ENCODE data around the gene ZNF57.
"Not testable (repeated sequence)": the region's sequence is repeated elsewhere in the genome, so short reads cannot be mapped to it uniquely, and the experiment has no call there.

Gene ZNF57

GRCh38 chr19:2902590-2903218 lies 2.0 kb downstream of the ZNF57 start:
- DNase-seq, result no peak

- DNase-seq, result not testable (repeated sequence)
Observed at GRCh38 chr19:2903326-2903725, 2.6 kb downstream of the ZNF57 start.

GRCh38 chr19:2905918-2906519 lies 5.3 kb downstream of the ZNF57 start:
- DNase-seq, result no peak

DNA sequence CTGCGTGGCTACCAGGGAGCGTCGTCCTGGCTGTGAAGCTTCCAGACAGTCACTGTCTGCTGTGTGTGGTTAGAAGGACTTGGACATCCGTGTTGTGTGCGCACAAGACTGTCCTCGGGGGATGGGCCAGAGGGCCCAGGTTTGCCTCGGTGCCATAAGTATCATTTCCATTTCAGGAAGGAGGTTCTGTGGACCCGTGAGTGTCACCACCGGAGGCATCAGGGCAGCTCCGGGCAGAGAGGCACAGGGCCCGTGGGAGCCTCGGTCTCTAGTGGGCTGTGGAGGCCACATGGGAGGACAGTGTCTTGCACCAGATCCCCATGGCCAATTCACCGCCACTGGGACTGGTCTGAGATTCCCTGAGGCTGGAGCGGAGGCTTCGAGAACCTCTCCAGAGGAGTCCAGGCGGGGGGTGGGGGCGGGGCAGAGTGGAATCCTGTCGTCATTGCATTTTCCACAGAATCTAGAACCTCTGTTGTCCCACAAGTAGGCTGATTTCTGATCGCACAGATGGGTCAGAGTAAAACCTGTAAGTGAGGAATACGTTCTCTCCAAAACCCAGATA lies 6.0 kb downstream of the ZNF57 start:
- no peak for DNase-seq

DNA sequence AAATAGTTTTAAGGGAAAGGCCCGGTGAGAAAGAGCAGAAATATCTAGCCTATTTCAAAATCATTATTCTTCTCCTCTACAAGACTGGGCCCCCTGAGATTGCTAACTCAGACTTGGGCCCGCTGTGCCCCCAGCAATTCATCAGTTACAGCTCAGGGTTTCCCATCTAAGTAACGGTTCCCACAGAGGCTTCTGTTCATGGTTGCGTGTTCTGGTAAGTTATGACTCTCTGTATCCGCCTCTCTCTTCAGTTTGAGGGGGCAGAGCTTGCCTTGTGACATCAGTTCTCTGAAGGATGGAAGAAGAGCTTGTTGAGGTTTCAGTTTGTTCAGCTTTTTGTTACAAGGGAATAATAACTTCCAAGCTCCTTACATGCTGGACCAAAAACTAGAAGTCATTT lies 11.6 kb downstream of the ZNF57 start:
- no peak for DNase-seq

- DNase-seq, result no peak
Observed at GRCh38 chr19:2917275-2918184, 16.8 kb downstream of the ZNF57 start.

DNA sequence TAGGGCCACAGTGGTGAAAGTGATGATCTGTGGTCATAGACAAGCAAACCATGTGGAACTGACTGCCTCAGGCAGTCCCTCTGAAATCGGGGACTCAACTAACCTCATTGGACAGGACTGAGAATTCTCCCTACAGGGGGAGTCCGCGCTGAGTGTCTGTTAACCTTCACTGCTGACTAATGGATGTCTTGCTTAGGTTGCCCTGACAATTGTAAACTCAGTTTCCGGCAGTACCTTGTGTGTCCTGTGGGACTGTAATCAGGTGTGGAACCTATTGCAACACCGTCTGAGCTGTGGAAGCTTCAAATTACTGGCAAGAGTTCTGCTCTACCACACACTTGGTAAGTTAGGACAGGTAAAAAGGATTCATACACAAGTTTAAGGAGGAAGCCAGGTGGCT lies 22.3 kb downstream of the ZNF57 start:
- no peak for DNase-seq

- DNase-seq, result no peak
Observed at GRCh38 chr19:2923510-2923909, 22.8 kb downstream of the ZNF57 start.

DNA sequence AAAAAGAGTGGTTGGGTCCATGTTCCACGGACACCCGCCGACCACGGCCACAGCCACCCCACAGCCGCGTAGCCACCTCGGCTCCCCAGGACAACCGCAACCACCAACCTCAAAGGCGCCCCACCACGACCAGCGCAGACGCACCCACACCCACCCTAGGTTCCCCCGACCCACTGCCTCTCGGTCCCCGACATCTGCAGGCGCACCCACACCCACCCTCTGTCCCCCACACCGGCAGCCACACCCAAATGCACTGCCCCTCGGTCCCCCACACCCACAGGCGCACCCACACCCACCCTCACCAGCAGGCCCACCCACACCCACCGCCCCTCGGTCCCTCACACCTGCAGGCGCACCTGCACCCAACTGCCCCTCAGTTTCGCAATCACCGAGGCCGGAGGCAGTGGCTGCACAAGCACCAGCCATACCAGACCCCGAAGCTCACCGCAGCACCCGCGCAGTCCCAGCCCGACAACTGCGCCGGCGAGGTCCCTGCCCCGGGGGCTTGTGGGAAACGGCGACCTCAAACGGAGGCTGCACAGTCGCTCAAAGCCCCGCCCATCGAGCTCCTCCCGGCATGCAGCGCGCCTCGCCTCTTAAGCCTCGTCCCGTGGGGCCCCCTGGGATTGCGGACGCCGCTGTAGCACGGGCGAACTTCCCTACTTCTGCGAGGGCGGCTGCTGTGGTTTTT lies 25.8 kb downstream of the ZNF57 start:
- DNase-seq, result no peak

GRCh38 chr19:2927032-2927430 lies 26.3 kb downstream of the ZNF57 start:
- no peak for DNase-seq

GRCh38 chr19:2933490-2933910 lies 32.8 kb downstream of the ZNF57 start:
- DNase-seq, result no peak

- DNase-seq, result not testable (repeated sequence)
Observed at GRCh38 chr19:2935863-2936262, 35.1 kb downstream of the ZNF57 start.

DNA sequence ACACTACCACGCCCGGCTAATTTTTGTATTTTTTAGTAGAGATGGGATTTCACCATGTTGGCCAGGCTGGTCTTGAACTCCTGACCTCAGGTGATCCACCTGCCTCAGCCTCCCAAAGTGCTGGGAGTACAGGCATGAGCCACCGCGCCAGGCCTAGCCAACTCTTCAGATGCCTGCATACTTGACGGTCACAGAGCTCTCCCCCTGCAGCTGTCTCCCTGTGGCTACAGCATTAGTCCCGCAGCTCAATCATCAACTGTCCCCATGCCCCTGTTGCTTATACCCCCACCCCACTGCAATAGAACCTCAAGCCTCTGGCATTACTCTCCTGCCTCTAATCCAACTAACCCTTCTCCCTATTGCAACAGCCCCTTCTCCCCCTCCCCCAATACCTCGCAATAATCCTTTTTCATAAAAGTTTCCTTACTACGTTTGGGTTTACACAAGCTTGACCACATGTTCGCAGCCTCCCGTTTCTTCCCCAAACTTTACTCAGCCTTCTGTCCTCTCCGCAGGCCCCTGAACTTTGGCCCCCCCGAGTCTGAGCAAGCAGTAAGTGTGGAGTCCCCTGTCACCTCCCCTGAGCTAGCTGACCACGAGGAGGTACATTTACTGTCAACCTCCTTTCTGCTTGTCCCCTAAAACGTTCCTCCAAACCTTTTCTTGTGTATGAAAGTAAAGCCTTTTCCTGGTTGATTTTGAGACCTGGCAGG lies 42.4 kb downstream of the ZNF57 start:
- no peak for DNase-seq

DNA sequence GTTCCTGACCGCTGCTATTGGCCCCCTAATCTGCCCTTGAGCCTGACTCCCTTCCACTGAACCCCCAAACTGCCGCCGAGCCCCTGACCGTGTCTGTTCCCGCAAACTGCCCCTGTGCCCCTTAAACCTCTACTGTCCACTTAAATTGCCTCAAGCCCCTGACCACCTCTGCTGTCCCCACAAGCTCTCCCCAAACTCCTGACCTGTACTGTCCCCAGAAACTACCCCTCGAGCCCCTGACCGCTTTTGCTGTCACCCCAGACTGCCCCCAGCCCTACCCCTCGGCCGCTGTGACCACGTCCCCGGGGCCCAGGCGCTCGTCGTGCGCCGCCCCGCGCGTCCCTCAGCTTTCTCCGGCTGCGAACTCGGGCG lies 43.7 kb downstream of the ZNF57 start:
- no peak for DNase-seq

DNA sequence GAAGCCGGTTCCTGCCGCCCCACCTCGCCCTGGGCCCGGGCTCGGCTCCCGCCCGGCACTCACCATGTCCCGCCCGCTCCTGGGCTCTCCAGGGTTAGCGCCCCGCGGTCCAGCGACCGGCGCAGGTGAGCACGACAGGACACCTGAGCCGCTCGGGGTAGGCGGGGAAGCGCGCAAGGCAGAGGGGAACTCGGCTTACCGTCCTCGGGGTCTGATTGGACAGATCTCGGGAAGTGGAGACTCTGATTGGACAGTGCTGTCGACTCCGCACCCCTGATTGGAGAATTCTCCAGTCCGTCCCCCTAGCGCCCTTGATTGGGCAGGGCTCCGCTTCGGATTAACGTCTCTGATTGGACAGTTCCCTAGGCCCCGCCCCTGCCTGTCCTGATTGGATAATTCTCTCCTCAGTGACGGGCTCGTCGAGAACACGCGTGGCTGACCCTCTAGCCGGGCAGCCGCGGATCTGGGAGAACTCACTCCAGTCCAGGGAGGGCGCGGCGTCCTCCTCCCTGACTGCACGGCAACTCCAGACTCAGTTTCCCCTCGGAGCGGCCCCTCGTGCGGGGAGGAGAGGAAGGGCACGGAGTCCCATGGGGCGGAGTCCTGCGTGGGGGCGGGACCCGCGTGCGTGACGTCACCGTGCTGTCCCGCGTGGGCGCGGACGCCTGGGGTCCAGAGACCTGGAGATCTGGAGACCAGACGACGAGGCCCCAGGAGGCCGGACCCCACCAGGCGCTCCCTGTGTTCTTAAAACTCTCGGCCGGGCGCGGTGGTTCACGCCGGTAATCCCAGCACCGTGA lies 44.2 kb downstream of the ZNF57 start, which contains the start of gene ZNF77:
ZNF77 (minus strand) TSS at position 197 of the 800 bp plus-strand sequence; CDS start at position 66, 131 bp downstream.
- peak; percentile 94 for DNase-seq

GRCh38 chr19:2945575-2946184 lies 45.0 kb downstream of the ZNF57 start:
- DNase-seq, result no peak

GRCh38 chr19:2949939-2950285 lies 49.2 kb downstream of the ZNF57 start:
- no peak for DNase-seq

DNA sequence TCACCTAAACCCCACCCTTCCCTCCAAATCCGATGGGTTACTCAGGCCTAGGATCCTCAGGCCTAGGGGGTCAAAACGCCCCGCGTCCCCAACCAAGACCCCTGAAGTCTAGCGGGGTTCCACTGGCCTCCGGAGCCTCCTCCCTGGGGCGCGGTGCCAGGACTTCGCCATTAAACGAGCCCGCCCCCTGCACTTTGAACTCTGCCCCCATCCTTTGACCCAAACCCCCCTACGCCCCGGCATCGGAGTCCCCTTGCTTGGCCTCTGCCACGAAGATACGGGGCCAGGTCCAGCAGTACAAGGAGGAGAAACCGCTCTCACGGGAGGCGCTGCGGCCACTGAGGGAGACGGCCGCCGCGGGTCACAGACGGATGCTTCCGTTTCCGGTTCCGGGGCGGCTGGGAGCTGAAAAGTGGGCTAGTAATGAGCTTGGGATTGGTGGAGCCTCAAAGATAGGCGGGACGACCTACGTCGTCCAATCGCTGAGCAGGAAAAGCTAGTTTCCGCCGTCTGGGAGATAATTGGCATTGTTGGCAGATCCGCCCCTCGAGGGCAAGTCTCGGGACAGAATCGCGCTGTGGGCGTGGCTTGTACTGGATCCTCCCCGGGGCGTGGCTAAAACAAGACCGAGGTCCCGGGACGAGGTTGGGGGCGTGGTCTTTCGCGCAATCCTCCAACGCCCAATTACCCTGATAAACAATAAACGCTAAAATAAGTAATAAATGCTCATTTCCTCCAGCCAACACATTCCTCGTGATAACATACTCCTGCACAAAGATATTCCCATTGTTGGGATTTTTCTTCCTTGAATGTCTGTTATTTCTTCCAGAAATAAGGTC lies 49.8 kb downstream of the ZNF57 start:
- DNase-seq, result peak; percentile 94

- no peak for DNase-seq
Observed at GRCh38 chr19:2952953-2953481, 52.3 kb downstream of the ZNF57 start.

DNA sequence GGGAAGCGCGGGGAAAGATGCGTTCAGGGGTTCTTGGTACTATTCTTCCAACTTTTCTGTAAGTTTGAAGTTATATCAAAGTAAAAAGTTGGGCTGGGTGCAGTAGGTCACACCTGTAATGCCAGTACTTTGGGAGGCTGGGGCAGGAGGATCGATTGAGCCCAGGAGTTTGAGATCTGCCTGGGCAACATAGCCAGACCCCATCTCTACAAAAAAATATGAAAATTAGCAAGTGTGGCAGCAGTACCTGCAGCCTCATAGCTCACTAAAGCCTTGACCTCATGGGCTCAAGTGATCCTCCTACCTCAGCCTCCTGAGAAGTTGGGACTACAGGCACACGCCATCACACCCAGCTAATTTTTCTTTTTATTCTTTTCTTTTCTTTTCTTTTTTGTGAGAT lies 56.4 kb downstream of the ZNF57 start:
- no peak for DNase-seq
